ENCODE results near the gene ATP4A. TPM values are rescaled to one million over a fixed set of nuclear protein-coding genes. Genes with fewer than 3 reads are reported as not detected.

Gene ATP4A
- total RNA-seq, 2 experiments from 2014 or later, result not detected

DNA sequence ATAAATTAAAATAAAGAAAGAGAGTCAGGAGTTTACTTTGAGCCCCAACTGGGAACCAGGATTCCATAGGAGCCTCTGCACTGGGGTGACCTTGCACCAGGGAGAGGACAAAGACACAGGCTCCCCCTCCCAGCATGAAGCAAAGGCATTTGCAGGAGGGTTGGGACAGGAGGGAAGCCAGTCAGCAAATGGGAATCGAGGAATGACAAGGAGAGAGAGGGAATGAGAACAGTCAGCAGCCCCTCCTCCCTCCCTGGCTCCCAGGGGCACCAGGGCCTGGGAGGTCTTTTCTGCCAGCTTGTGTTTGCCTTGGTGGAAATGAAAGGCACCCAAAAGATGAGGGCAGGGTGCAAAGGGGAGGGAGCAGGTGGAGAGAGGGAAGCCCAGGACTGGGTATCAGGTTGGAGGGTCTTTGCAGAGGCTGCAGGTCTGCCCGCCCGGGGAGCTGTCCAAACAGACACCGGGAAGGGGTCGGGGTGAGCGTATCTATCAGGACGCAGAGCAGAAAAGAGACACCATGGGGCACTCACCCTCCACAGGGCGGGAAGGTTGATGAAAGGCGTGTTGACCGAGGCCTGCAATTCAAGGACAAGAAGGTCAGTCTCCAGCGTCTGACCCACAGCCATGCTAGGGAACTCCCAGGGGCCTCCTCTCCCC is 39.1 kb downstream of the ATP4A start:
- no peaks in the 10 kb centered on the region for H3K9me3 Mint-ChIP-seq
- ChIA-PET CTCF (no interaction called here), POLR2A (no interaction called here)
- no peak overlapping the region for H3K4me3 Mint-ChIP-seq
- no peaks in the 10 kb centered on the region for H3K4me1 Mint-ChIP-seq
- H3K36me3 Mint-ChIP-seq (ENCODE audit: low read depth), result no peaks in the 10 kb centered on the region
- peaks cover 7% of the 10 kb centered on the region for H3K27me3 Mint-ChIP-seq
- no peak overlapping the region for H3K27ac Mint-ChIP-seq
- DNase-seq, result no peak

GRCh38 chr19:35522745-35523327 is 40.6 kb downstream of the ATP4A start:
- CTCF ChIA-PET, result interaction anchor here (1.2 to 1.7 kb wide), 2 partner anchors 8 to 9 kb away, joined by 3 read pairs; no protein-coding TSS in a partner anchor
- POLR2A ChIA-PET, result interaction anchor here (0.7 kb wide), 1 partner anchor 62 kb away, joined by 6 read pairs; no protein-coding TSS in a partner anchor
- H3K4me3 Mint-ChIP-seq, result no peak overlapping the region
- no peaks in the 10 kb centered on the region for H3K9me3 Mint-ChIP-seq
- peaks cover 3% of the 10 kb centered on the region for H3K27me3 Mint-ChIP-seq
- DNase-seq, result no peak
- H3K4me1 Mint-ChIP-seq, result no peaks in the 10 kb centered on the region
- H3K27ac Mint-ChIP-seq, result no peak overlapping the region
- H3K36me3 Mint-ChIP-seq (ENCODE audit: low read depth), result no peaks in the 10 kb centered on the region

- no peak for DNase-seq
Measured at GRCh38 chr19:35521124-35521743, 42.2 kb downstream of the ATP4A start.

DNA sequence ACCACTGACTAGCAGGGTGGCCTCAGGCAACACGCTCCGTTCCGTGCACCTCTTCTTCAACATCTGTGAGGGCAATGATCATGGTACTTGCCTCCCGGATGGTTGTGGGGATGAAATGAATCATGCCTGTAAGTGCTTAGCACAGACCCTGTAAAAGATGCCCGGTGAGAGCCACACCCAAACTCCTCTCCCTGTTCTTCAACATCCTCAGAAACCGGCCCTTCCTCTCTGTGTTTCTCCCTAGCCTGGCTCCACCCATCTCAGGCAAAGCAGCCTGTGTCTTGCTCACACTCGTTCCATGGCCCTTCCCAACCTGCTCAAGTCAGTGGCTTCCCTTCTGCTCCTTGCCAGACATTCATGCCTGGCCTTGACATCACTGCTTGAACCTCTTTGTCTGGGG is 44.2 kb downstream of the ATP4A start:
- no peak overlapping the region for H3K27ac Mint-ChIP-seq
- H3K36me3 Mint-ChIP-seq (ENCODE audit: low read depth), result no peaks in the 10 kb centered on the region
- DNase-seq, result no peak
- no peaks in the 10 kb centered on the region for H3K9me3 Mint-ChIP-seq
- ChIA-PET CTCF (interaction anchor here (1.1 to 1.5 kb wide), 2 partner anchors 46 to 112 kb away, joined by 3 read pairs; no protein-coding TSS in a partner anchor), POLR2A (no interaction called here)
- peaks cover 7% of the 10 kb centered on the region for H3K27me3 Mint-ChIP-seq
- no peaks in the 10 kb centered on the region for H3K4me1 Mint-ChIP-seq
- H3K4me3 Mint-ChIP-seq, result no peak overlapping the region

More at GRCh38 chr19:35521124-35521743, 42.2 kb downstream of the ATP4A start:
- Mint-ChIP-seq H3K4me3 (no peak overlapping the region), H3K4me1 (no peaks in the 10 kb centered on the region), H3K27me3 (peaks cover 6% of the 10 kb centered on the region), H3K27ac (no peak overlapping the region), H3K9me3 (no peaks in the 10 kb centered on the region), H3K36me3 (ENCODE audit: low read depth) (no peaks in the 10 kb centered on the region)
- POLR2A ChIA-PET, result interaction anchor here (0.7 kb wide), 1 partner anchor 585 kb away, joined by 3 read pairs; no protein-coding TSS in a partner anchor
- CTCF ChIA-PET, result interaction anchor here (1.2 to 1.7 kb wide), 3 partner anchors 10 to 14 kb away, joined by 3 read pairs; no protein-coding TSS in a partner anchor

- Mint-ChIP-seq H3K4me1 (no peaks in the 10 kb centered on the region), H3K9me3 (no peaks in the 10 kb centered on the region), H3K36me3 (ENCODE audit: low read depth) (no peaks in the 10 kb centered on the region), H3K27me3 (peaks cover 5% of the 10 kb centered on the region), H3K27ac (no peak overlapping the region), H3K4me3 (no peak overlapping the region)
- no peak for DNase-seq
- ChIA-PET POLR2A (no interaction called here), CTCF (interaction anchor here (1.6 kb wide), 1 partner anchor 9 kb away, joined by 3 read pairs; no protein-coding TSS in a partner anchor)
Measured at GRCh38 chr19:35518313-35518712, 45.1 kb downstream of the ATP4A start.

DNA sequence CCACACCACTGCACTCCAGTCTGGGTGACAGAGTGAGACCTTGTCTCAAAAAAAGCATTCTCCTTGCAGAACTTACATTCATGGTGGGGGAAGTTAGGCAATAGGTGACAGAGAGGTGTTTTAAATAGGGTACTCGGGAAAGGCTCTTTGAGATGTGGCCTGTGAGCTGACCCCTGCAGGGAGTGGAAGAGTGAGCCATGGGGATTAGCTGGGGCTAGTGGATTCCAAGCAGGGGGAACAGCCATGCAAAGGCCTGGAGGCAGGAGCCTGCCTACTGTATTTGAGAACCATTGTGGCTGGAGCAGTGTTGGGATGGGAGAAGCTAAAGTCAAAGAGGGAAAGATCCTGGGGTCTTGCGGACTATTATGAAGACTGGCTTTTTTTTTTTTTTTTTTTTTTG is 46.1 kb downstream of the ATP4A start:
- ChIA-PET POLR2A (no interaction called here), CTCF (interaction anchor here (1.6 kb wide), 1 partner anchor 9 kb away, joined by 3 read pairs; no protein-coding TSS in a partner anchor)
- Mint-ChIP-seq H3K4me3 (no peak overlapping the region), H3K36me3 (ENCODE audit: low read depth) (no peaks in the 10 kb centered on the region), H3K9me3 (no peaks in the 10 kb centered on the region), H3K4me1 (no peaks in the 10 kb centered on the region), H3K27me3 (peaks cover 5% of the 10 kb centered on the region), H3K27ac (no peak overlapping the region)
- DNase-seq, result no peak

- POLR2A ChIA-PET, result no interaction called here
- Mint-ChIP-seq H3K27ac (no peak overlapping the region), H3K36me3 (ENCODE audit: low read depth) (no peaks in the 10 kb centered on the region), H3K27me3 (peaks cover 13% of the 10 kb centered on the region), H3K9me3 (no peaks in the 10 kb centered on the region), H3K4me3 (no peak overlapping the region), H3K4me1 (no peaks in the 10 kb centered on the region)
- CTCF ChIA-PET, result no interaction called here
- no peak for DNase-seq
Measured at GRCh38 chr19:35516310-35516709, 47.1 kb downstream of the ATP4A start.

DNA sequence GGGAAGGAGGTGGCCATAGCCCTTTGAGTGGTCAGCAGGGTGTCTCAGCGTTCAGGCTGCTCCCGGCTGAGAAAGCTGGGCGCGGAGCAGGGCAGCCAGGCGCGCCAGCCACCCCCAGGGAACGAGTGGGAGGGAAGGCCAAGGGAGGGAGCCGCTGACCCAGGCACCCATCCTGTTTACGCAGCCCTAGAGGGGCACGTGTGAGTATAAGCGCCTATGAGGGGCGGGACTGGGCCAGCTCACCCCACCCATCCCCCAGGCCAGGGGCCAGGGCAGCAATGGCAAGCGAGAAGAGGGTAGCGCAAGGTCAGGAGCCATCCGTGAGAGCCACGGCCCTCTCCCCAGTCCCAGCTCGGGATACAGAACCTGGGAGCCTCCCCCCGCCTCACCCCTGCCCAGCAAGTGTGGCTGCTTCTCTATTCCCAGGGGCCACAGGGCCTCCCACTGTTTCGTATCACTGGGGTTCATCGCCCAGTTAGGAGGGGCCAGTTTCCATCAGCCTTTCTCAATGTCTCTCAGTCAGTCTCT is 49.1 kb downstream of the ATP4A start:
- no peak for DNase-seq
- CTCF ChIA-PET, result interaction anchor here (0.6 to 0.7 kb wide), 4 partner anchors 10 to 371 kb away, joined by 3 read pairs; no protein-coding TSS in a partner anchor

GRCh38 chr19:35513628-35514281 is 49.7 kb downstream of the ATP4A start, which contains the start of gene DMKN:
Gene DMKN, minus strand, starts transcription at chr19:35513649. Its CDS starts 174 bp downstream, at chr19:35513475.
- no peak within 1 kb of the TSS for H3K4me3 Mint-ChIP-seq
- DNase-seq, result no peak
- H3K36me3 Mint-ChIP-seq (ENCODE audit: low read depth), result no peaks in the 10 kb centered on the region
- no peak within 1 kb of the TSS for H3K27ac Mint-ChIP-seq
- peaks cover 15% of the 10 kb centered on the region for H3K4me1 Mint-ChIP-seq
- peaks cover 35% of the 10 kb centered on the region for H3K27me3 Mint-ChIP-seq
- ChIA-PET CTCF (no interaction called here), POLR2A (no interaction called here)
- H3K9me3 Mint-ChIP-seq, result no peaks in the 10 kb centered on the region

More for the DNA sequence above, 49.1 kb downstream of the ATP4A start:
- POLR2A ChIA-PET, result no interaction called here
- Mint-ChIP-seq H3K9me3 (no peaks in the 10 kb centered on the region), H3K4me1 (peaks cover 12% of the 10 kb centered on the region), H3K27me3 (peaks cover 29% of the 10 kb centered on the region), H3K4me3 (no peak overlapping the region), H3K36me3 (ENCODE audit: low read depth) (no peaks in the 10 kb centered on the region), H3K27ac (no peak overlapping the region)

GRCh38 chr19:35512831-35513627 is 50.4 kb downstream of the ATP4A start:
- ChIA-PET POLR2A (interaction anchor here (0.8 kb wide), 1 partner anchor 147 kb away, joined by 3 read pairs; no protein-coding TSS in a partner anchor), CTCF (no interaction called here)
- no peaks in the 10 kb centered on the region for H3K9me3 Mint-ChIP-seq
- no peak for DNase-seq
- peaks cover 42% of the 10 kb centered on the region for H3K27me3 Mint-ChIP-seq
- H3K36me3 Mint-ChIP-seq (ENCODE audit: low read depth), result no peaks in the 10 kb centered on the region
- H3K27ac Mint-ChIP-seq, result no peak overlapping the region
- peaks cover 15% of the 10 kb centered on the region for H3K4me1 Mint-ChIP-seq
- H3K4me3 Mint-ChIP-seq, result no peak overlapping the region

- Mint-ChIP-seq H3K4me3 (no peak overlapping the region), H3K27ac (no peak overlapping the region), H3K9me3 (no peaks in the 10 kb centered on the region), H3K36me3 (ENCODE audit: low read depth) (no peaks in the 10 kb centered on the region), H3K4me1 (peaks cover 15% of the 10 kb centered on the region), H3K27me3 (peaks cover 48% of the 10 kb centered on the region)
- DNase-seq, result no peak
- ChIA-PET POLR2A (no interaction called here), CTCF (interaction anchor here (0.5 to 1.5 kb wide), 8 partner anchors 10 to 180 kb away, joined by 3 to 6 read pairs (median 3); no protein-coding TSS in a partner anchor)
Measured at GRCh38 chr19:35511337-35511736, 52.1 kb downstream of the ATP4A start.

DNA sequence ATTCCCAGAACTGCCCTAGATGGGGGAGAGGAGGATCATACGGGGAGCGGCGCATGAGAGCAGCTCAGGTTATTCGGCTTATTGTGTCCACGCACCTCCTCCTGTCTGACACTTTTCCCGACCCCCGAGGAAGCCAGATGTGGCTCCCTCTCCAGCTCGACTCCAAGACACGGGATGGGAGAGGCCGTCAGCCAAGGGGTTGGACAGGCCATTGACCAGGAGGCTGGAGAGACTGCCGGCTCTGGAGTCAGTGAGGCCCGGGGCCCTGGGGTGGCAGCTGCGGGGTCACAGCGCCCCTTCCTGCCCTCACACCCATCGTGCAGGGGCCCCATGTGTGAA is 52.9 kb downstream of the ATP4A start:
- no peak overlapping the region for H3K27ac Mint-ChIP-seq
- peaks cover 49% of the 10 kb centered on the region for H3K27me3 Mint-ChIP-seq
- no peak for DNase-seq
- no peak overlapping the region for H3K4me3 Mint-ChIP-seq
- ChIA-PET POLR2A (no interaction called here), CTCF (interaction anchor here (0.7 to 1.5 kb wide), 12 partner anchors 9 to 179 kb away, joined by 3 to 7 read pairs (median 4); no protein-coding TSS in a partner anchor)
- no peaks in the 10 kb centered on the region for H3K36me3 Mint-ChIP-seq (ENCODE audit: low read depth)
- peaks cover 15% of the 10 kb centered on the region for H3K4me1 Mint-ChIP-seq
- H3K9me3 Mint-ChIP-seq, result no peaks in the 10 kb centered on the region

All from activated CD4-positive, alpha-beta T cell treated with anti-CD3 and anti-CD28 coated beads, Interleukin-2, amount 10 ng/mL, durations not matched to agents 7 days and 5 days (primary cell).